DMS53 treated with DMSO at 0.1 percent for 48 hours (cell line): ENCODE data around the gene WDR33.

Experiments
- DNase-seq: peaks from one replicate; lab custom pipeline; 2025; ENCODE audit not compliant: unreplicated experiment; lab: John Stamatoyannopoulos, UW

WDR33 gene

GRCh38 chr2:127721978-127722355 is 89.0 kb downstream of the WDR33 start:
- no peak for DNase-seq

GRCh38 chr2:127721311-127721977 is 89.5 kb downstream of the WDR33 start:
- DNase-seq = no peak

GRCh38 chr2:127719301-127720218 is 91.4 kb downstream of the WDR33 start:
- DNase-seq = no peak

- DNase-seq = no peak
Measured at GRCh38 chr2:127718271-127718670, 92.7 kb downstream of the WDR33 start.

- no peak for DNase-seq
Measured at GRCh38 chr2:127715778-127716449, 95.1 kb downstream of the WDR33 start.

- DNase-seq = no peak
Measured at GRCh38 chr2:127713562-127713961, 97.4 kb downstream of the WDR33 start.

- no peak for DNase-seq
Measured at GRCh38 chr2:127712999-127713398, 98.0 kb downstream of the WDR33 start.

GRCh38 chr2:127709336-127709735 is 101.6 kb downstream of the WDR33 start:
- no peak for DNase-seq

GRCh38 chr2:127707890-127708648 is 102.9 kb downstream of the WDR33 start:
- no peak for DNase-seq

- no peak for DNase-seq
Measured at GRCh38 chr2:127706215-127706990, 104.6 kb downstream of the WDR33 start.

- no peak for DNase-seq
Measured at GRCh38 chr2:127705391-127706065, 105.4 kb downstream of the WDR33 start.

GRCh38 chr2:127704641-127705390 is 106.2 kb downstream of the WDR33 start:
- no peak for DNase-seq

GRCh38 chr2:127703282-127703681 is 107.7 kb downstream of the WDR33 start:
- DNase-seq = no peak

- no peak for DNase-seq
Measured at GRCh38 chr2:127702395-127703009, 108.5 kb downstream of the WDR33 start.

GRCh38 chr2:127701651-127702394 is 109.1 kb downstream of the WDR33 start:
- peak; percentile 65 for DNase-seq

GRCh38 chr2:127701193-127701650 is 109.7 kb downstream of the WDR33 start, which contains the start of gene SFT2D3:
SFT2D3 (plus strand) TSS chr2:127701497; CDS start chr2:127701529, 32 bp downstream.
- DNase-seq = peak; percentile 91

- DNase-seq = peak; percentile 85
Measured at GRCh38 chr2:127700527-127701192, 110.3 kb downstream of the WDR33 start.
